ENCODE results near the gene MAD2L2.

DNA sequence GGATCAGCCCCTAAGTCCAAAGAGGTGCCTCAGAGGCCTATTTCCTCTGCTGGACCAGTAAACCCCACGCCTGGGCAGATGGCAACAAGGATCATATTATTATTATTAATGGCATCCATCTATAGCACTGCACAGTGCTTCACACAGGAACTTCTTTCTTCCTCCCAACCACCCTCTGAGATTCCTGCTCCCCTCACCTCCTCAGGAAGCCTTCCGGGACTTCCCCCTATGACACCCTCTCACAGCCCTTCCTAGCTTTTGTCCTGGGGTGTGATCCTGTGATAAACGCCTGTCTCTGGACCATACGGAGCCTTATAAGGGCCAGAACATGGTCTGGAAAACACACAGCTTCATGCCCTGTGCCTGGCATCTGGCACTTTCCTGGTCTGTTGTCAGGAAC, 29.9 kb downstream of the MAD2L2 start:
- TF ChIP-seq, protein P1, sequence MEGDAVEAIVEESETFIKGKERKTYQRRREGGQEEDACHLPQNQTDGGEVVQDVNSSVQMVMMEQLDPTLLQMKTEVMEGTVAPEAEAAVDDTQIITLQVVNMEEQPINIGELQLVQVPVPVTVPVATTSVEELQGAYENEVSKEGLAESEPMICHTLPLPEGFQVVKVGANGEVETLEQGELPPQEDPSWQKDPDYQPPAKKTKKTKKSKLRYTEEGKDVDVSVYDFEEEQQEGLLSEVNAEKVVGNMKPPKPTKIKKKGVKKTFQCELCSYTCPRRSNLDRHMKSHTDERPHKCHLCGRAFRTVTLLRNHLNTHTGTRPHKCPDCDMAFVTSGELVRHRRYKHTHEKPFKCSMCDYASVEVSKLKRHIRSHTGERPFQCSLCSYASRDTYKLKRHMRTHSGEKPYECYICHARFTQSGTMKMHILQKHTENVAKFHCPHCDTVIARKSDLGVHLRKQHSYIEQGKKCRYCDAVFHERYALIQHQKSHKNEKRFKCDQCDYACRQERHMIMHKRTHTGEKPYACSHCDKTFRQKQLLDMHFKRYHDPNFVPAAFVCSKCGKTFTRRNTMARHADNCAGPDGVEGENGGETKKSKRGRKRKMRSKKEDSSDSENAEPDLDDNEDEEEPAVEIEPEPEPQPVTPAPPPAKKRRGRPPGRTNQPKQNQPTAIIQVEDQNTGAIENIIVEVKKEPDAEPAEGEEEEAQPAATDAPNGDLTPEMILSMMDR (IDR thresholded peaks at IDR 0.05): no peak
- no peak for TF ChIP-seq POLR2AphosphoS5 (IDR thresholded peaks at IDR 0.05; ENCODE audit: low read depth, low read length)

Data from Panc1 (cell line).